ENCODE data around the gene KCTD14. TPM values are rescaled to one million over a fixed set of nuclear protein-coding genes. Genes with fewer than 3 reads are reported as not detected.

Gene KCTD14, protein sequence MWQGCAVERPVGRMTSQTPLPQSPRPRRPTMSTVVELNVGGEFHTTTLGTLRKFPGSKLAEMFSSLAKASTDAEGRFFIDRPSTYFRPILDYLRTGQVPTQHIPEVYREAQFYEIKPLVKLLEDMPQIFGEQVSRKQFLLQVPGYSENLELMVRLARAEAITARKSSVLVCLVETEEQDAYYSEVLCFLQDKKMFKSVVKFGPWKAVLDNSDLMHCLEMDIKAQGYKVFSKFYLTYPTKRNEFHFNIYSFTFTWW
- total RNA-seq (2022; extraction: Qiagen RNA extraction; ENCODE audit: low read depth) = 1.3 to 2.1 TPM (median 1.7 TPM) in 5 replicates

DNA sequence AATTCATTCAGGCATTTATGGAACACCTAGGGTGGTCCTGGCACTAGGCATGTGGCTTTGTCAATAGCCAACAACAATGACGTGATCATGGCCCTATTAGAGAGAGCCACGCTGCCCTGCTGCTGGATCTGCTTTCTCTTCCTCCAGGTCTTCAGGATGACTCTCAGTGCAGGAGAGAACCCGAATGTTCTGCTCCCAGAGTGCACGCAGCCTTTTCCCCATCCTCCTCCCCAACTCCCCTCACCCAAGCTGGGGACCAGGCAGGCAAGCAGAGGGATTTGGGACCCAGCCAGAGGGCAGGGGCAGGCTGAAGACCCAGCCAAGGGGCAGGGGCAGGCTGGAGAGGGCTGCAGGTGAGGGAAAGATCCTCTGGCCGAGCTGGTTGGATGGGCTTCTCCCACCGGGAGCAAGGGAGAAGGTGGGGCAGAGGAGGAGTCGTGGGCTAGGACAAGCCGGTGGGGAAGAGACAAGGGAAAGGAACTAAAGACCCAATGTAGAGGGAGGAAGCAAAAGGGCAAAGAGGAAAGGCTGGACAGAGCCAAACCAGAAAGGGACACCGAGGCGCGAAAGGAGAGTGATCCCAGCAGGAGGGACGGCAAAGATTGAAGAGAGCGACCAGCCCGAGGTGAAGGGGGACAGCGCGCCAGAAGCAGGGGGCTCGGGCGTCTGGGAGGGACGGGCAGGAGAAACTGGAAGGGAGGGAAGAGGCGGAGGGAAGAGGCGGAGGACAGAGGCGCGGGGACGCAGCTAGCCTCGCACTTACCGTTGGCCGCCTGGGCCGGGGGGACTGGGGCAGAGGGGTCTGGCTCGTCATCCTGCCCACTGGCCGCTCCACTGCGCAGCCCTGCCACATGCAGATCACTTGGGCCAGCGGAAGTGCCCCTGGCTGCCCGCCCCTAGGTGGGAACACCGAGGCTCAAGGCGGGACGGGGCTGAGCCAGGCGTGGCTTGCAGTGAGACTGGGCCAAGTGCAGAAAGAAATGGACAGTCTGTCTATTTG, at the start of gene KCTD14:
TSS of gene KCTD14 (minus strand) at position 880 of the 1,000 bp plus-strand sequence. CDS start at position 853, 27 bp downstream.

DNA sequence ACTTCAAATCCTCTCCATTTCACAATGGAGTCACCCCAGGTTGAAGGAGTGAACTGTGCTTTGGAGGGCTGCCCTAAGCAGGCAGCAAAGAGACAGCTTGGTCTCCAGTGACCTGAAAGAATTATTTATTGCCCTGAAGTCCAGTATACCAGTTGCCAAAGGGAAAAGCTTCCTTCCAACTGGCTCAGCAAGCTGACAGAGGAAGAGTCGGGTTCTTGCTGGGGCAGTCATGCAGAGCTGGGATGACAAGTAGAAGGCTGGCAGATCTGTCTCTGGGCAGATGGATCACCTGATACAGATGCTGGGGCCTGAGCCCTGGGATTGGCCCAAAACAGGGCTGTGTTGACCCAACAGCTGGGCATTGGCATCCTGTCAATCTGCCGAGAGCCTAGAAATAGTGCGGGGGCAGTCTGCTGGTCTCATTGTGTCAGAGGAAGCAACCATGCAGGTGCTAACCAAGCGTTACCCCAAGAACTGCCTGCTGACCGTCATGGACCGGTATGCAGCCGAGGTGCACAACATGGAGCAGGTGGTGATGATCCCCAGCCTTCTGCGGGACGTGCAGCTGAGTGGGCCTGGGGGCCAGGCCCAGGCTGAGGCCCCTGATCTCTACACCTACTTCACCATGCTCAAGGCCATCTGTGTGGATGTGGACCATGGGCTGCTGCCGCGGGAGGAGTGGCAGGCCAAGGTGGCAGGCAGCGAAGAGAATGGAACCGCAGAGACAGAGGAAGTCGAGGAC, 40.5 kb upstream of the KCTD14 start, which contains the start of gene THRSP:
TSS of gene THRSP (plus strand) at position 422 of the 742 bp plus-strand sequence. CDS start at position 443, 21 bp downstream.

DNA sequence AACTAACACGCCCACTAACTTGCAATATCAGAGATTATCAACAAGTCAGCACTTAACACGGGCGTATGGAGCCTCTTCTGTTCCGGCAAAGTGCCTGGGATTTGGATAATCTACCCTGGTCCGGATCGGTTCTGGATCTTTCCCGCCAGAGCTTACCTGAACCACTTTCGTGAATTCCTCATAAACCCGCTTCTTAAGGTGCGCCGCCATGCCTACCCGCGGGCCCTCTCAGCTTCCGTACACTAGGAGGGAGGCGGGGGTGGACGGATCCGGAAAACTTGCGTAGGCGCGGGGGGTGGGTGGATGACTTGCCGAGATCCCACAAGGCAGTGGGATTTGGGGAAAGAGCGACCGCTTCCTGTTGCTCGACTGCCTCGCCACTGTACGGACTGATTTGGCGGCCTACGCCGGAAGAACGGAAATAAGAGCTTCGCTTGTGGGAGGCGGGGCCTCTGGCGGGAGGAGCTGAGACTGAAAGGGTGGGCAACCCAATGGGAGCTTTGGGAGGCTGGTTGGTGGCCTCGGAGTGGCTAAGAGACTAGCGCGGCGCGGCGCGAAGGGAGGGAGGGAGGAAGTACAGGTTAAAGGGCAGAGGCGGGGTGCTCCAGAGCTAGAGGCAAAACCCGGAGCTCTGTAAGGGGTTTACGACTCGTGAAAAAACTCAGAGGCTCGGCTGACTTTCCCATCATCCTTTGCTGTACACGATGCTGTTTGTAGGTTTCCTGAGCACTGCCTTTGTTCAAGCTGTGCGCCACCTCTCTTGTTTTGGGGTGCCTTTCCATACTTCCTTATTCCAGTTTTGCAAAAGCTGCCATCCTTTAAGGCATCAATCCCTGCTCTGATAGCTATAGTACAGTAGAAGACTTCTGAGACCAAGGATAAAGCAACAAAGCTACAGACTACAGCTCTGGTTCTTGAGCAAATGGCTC, 28.4 kb downstream of the KCTD14 start, which contains the start of gene INTS4:
TSS of gene INTS4 (minus strand) at position 235 of the 929 bp plus-strand sequence. CDS start at position 210, 25 bp downstream.

Other genes with a start within 250 kb of the KCTD14 start
- gene RSF1, start 202.6 kb downstream of the KCTD14 start, total RNA-seq (2022; extraction: Qiagen RNA extraction; ENCODE audit: low read depth) = 12.6 to 22.2 TPM (median 16.1 TPM) in 5 replicates
- 26.6 to 37.2 TPM (median 26.9 TPM) in 5 replicates for gene AAMDC, start 202.1 kb downstream of the KCTD14 start, total RNA-seq (2022; extraction: Qiagen RNA extraction; ENCODE audit: low read depth)
- 17.2 to 21.1 TPM (median 19.0 TPM) in 5 replicates for gene INTS4, start 28.6 kb downstream of the KCTD14 start, total RNA-seq (2022; extraction: Qiagen RNA extraction; ENCODE audit: low read depth)
- gene THRSP, start 40.6 kb upstream of the KCTD14 start, total RNA-seq (2022; extraction: Qiagen RNA extraction; ENCODE audit: low read depth) = not detected in 5 replicates
- gene NDUFC2, start 56.6 kb upstream of the KCTD14 start, total RNA-seq (2022; extraction: Qiagen RNA extraction; ENCODE audit: low read depth) = 212 to 271 TPM (median 232 TPM) in 5 replicates
- 51.8 to 71.0 TPM (median 61.2 TPM) in 5 replicates for gene ALG8, start 116.3 kb upstream of the KCTD14 start, total RNA-seq (2022; extraction: Qiagen RNA extraction; ENCODE audit: low read depth)
- gene KCTD21, start 165.3 kb upstream of the KCTD14 start, total RNA-seq (2022; extraction: Qiagen RNA extraction; ENCODE audit: low read depth) = 6.2 to 8.5 TPM (median 7.5 TPM) in 5 replicates
- 5.5 to 9.6 TPM (median 8.4 TPM) in 5 replicates for gene USP35, start 165.6 kb upstream of the KCTD14 start, total RNA-seq (2022; extraction: Qiagen RNA extraction; ENCODE audit: low read depth)

Measured in A549 treated with ZK216348 at 1 μM for 4 hours (cell line).